GM18520 (cell line): Measurements from ENCODE around the gene TNNC2.

ENCODE experiments used
- ATAC-seq: cut with Tn5 transposase; IDR thresholded peaks from one replicate; pipeline ENCODE4 v1.9.1; 2021; ENCODE audit not compliant: unreplicated experiment

The TNNC2 gene

DNA sequence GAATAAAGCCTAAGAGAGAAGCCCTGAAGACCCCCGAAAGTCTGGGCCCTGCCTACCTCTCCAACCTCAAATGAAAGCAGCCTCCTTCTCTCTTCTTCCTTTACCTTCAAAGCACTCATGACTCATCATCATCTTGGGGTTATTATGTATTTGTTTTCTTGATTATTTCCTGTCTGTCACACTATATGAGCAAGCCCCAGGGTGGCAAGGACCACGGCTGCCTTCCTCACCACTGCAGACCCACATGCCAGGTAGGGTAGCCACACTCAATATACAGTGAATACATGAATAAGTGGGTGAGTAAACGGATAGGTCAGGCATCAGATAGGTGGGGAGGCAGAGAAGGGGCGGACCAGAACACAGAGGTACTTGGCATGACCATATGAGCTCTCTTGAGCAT lies 44.2 kb downstream of the TNNC2 start:
- ATAC-seq, result no peak

DNA sequence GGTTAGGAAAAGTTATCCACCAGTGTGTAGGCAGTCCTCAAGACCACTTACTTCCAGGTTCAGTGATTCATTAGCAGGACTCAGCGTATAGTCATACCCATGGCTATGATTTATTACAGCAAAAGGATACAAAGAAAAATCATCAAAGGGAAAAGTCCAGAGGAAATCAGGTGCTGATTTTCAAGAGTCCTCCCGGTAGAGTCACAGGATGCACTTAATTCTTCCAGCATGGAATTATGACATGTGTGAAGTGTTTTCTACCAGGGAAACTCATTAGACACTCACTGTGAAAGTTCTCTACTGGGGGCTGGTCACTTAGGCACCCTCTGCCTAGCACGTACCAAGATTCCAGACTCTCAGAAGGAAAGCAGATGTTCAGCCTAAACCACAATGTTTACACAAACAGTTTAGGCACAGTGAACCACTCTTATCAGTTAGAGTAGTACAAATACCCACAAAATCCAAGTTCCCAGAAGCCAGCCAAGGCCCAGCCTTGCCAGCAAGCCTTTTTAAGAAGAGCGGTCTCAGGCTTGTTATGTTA lies 45.7 kb downstream of the TNNC2 start:
- ATAC-seq, result no peak

DNA sequence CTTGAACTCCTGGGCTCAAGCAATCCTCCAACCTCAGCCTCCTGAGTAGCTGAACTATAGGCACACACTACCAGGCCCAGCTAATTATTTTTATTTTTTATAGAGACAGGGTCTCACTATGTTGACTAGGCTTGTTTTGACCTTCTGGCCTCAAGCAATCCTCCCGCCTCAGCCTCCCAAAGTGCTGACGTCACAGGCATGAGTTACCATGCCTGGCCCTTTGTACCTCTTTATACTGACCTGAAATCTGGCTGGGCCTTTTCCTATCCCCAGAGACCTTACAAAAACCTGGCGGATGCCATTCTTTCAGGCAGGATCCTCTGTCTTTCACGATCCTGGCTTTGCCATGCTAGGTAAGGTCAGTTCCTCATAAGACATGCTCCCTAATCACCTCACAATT lies 47.0 kb downstream of the TNNC2 start:
- ATAC-seq, result no peak

DNA sequence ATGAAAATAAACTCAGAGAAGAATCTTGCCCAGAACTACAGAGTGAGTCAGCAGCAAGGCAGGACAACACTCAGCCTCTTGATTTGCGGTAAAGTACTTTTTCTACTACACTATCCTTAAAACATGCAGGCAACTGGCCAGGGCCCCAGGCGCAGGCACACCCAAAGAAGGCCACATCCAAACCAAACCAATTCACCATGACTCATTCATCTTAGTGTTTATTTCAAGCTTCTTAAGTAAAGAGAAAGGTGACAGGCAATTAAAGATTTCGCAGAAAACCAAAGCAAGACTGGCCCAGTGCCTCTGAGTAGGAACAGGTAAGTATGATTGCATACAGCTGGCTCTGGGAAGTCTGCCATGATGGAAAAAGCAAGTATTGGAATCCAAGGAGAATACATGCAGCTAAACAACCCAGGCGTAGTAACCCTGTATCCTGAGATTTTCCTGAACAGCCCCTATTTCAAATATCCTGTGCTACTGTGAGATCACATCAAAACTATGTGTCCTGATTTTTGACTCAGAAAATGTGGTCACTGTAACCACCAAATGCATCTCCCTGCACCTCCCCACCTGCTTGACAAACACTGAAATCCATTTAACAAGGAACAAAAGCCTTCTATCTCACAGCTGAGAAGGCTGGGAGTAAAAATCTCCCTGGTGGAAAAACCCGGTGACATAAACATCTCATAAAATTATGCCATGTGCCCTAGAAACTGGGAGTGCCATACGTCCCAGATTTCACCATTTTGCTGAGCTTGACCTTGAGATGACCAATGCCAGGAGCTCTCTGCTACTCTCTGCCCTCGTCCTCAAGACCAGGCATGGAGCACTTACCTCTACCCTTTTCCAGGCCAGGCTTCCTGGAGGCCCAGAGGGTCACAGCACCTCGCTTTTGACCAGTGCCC lies 47.8 kb downstream of the TNNC2 start:
- no peak for ATAC-seq

DNA sequence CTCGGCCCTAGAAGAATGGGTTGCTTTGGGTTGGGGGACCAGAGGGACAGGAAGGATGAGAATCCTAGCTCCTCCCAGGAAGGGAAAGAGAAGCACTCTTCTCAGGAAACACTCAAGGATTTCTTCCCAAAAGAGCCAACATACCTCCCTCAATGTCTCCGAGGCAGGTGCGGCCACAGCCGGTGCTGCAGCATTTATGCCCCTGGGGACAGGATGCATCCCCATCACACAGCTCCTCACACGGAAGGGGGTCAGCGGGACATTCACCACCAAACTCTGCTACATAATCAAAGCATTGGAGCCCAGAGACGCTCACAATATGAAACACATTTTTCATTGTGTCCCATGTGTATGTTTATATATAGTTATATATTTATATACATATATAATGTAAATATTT lies 50.2 kb downstream of the TNNC2 start:
- no peak for ATAC-seq

DNA sequence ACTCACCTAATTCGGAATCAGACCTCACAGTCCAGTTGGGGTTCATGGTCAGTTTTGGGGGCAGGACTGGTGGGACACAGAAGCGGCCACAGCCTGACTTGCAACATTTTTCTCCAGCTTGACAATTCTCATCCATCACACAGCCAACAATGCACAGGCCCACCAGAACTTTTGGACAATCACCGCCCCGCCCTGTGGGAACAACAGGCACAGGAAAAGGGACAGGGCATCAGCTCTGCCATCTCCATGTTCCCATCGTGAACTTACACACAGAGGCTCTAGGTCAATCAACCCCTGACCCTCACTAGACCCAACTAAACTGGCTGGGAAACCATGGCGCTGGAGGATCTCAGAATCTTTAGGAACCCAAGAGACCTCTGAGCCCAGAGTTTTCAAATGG lies 51.7 kb downstream of the TNNC2 start:
- no peak for ATAC-seq

DNA sequence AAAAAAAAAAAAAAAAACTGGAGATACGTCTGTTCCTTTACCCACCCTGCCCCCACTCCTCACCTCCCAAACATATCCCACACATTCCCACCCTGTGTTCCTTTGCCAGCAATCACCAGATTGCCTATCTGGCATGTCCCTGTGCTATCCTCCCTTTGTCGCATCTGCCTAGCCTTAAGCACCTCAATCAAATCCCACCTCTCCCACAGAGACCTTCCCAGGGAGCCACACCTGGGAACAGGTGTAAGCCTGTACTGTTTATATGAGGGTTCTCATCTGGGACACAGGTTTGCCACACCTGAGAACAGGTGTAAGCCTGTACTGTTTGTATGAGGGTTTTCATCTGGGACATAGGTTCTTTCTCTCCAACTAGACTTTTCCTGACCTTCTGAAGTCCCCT lies 52.2 kb downstream of the TNNC2 start:
- ATAC-seq, result no peak
